GM11168 (cell line): Measurements from ENCODE around the gene ZNF746.
"Not testable (repeated sequence)": the region's sequence is repeated elsewhere in the genome, so short reads cannot be mapped to it uniquely, and the experiment has no call there.

Experiments
- in situ Hi-C: fragments of 300-500 bp; cut with MboI; formaldehyde crosslinking; loops from one replicate; pipeline ENCODE4 v1.12.0; 2022; ENCODE audit warnings: low sequenced_read_pairs; ENCODE audit not compliant: unreplicated experiment

ZNF746 gene

DNA sequence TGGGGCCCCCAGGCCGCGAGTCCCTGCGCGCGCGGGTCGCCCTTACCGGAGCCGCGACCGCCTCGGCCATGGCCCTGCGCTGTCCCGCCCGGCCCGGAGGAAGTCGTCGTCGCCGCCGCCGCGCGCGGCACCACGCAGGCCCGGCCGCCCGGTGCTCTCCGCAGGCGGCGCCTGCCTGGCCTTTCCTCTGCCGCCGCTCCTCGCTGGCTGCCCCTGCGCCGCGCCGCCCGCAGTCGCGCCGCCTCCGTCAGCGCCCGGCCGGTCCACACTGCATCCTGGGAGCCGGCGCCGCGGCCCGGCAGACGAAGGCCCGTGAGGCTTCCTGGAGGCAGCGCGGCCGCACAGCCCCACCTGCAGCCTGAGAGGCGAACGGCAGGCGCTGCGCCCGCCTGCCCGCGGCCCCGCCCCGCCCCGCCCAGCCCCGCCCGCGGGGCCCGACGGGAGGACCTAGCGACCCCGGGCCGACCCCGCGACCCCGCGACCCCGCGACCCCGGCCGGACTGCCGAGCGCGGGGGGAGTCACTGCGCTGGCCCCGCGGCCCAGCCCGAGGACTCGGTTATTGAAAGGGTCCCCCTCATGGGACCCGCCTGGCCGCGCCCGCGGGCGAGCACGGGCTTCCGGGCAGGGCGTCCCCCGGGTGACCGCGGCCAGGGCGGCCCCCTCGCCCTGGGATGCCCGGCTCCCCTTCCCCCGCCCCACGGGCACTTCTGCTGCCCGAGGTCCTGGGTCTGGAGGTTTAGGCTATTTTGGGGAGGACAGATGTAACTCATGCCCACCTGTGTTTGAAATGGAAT is at the start of gene ZNF746:
Gene ZNF746 (minus strand): TSS at position 343 of the 795 bp plus-strand sequence. CDS start 273 bp downstream, at position 70.
- in situ Hi-C loops: no loop called here

DNA sequence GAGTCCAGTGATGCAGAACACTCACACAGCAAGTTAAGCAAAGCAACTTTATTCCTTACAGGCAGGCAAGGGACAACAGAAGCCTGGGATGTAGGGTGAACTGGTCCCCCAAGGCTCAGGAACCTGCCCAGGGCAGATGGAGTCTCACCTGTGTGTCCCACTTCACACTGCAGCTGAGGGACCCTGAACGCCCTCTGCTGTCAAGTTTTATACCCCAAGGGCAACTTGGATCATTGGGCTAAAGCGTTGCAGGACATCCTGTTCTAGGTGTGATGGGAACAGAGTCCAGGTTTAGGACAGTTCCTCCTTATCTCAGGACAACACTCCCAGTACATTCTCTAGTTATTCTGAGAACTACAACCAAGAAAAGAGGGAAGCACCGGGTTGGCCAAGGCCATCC is 49.5 kb upstream of the ZNF746 start:
- in situ Hi-C loops: no loop called here

- in situ Hi-C loops: no loop called here
These were observed 48.7 kb upstream of the ZNF746 start for GRCh38 chr7:149546331-149546730.

DNA sequence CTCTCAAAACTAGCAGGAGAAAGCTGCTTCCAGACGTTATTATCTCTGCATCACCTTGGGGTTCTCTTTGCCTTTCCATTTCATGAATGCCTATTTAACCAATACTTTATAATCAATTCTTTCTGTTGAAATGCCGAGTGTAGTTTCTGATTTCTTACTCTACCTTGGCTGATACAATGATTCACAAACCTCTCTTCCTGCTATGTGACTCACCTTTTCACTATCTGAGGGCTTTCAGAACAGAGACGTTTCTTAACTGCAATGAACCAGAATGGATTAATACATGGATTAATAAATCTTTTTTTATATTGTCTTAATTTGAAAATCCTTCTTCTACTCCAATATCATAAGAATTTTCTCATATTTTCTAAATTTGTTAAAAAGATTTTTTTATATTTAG is 46.4 kb upstream of the ZNF746 start:
- in situ Hi-C loops: no loop called here

DNA sequence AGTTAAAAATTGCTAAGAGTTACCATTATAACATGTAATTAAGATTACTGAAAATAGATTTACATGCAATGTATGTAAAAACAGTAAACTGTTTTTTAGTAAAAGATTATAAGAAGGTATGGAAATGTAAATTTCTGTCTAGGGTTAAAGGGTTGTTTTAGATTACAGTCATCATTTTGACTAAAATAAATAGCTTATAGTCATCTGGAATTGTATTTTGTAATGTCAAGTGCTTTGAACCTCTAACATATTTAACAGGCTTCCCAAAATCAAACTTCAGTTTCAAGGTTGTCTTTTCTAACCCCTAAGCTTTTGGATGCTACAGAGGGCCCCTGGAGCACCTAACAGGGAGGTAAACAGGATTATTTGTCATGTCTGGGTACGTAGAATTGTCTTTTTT is 35.0 kb upstream of the ZNF746 start:
- in situ Hi-C loops: no loop called here

DNA sequence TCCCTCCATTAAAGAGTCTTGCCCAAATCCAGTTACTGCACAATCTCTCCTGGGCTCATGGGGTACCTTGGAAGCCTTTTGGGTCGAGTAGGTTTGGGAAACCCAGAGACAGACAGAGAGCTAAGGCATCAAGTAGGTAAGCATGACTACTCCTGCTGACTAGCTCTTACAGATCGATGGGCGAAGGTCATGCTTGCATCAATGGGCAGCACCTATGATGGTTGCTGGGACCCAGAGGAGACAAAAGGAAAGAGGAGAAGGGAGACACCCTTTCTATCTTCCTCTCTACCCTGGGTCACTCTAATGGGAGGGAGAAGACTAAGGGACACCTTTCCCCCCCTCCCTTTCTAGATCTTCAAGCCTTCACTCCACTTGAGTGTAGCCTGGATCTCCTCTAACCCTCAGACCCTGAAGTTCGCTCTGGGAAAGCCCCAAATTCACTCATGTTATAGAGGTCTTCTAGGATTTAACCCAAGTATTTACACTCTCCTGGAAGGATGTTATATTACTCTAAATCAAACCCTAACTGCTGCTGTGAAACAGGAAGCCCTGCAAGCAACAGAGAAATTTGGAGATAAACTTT is 31.6 kb upstream of the ZNF746 start:
- in situ Hi-C loops: no loop called here

DNA sequence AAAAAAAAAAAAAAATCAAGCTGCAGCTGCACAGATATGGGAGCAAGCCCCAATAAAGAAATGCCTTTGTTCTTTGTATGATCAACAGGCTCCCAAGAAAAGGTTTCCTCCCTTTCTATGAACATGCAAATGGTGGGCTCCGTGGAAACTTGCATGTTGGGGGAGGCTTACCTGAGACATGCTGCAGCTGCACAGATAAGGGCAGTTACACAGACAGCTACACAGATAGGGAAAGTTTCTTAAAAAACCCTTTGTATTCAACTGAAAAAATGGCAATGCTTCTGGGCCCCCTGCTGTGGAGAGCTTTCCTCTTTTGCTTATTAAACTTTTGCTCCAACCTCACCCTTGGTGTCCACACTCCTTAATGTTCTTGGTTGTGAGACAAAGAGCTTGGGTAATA is 29.8 kb upstream of the ZNF746 start:
- in situ Hi-C loops: no loop called here

- in situ Hi-C loops: no loop called here
These were observed 27.7 kb upstream of the ZNF746 start for GRCh38 chr7:149525280-149525679.

DNA sequence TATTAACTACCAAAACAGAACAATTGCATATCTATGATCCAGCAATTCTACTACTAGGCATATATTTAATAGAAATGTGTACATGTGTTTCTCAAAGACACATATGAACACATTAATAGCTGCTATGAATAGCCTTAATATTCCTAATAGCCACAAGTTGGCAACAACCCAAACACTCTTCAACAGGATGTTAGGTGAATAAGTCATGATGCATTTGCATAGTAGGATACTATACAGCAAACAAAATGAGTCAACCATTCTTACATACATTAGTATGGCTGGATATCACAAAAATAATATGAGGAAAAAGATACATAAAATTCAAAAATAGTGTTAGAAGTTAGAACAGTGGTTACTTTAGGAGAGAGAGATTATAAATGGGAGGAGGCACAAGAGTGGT is 26.8 kb upstream of the ZNF746 start:
- in situ Hi-C loops: no loop called here

GRCh38 chr7:149510248-149510647 is 12.6 kb upstream of the ZNF746 start:
- in situ Hi-C loops: no loop called here

DNA sequence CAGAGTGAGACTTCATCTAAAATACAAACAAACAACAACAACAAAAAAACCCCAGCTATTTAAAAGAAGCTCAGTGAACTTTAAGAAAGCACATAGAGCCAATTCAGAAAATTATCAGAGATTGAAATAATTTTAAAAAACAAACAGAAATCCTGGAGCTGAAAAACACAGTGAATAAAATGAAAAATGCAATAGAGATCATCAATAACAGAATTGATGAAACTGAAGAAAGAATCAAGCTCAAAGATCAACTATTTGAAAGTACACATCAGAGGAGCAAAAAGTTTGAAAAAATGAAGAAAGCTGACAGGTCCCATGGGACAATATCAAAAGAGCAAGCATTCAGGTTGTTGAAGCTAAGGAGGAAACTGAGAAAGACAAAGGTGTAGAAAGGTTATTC is 12.2 kb upstream of the ZNF746 start:
- in situ Hi-C loops: no loop called here

- in situ Hi-C loops: no loop called here
These were observed 7.9 kb upstream of the ZNF746 start for GRCh38 chr7:149505551-149505950.

DNA sequence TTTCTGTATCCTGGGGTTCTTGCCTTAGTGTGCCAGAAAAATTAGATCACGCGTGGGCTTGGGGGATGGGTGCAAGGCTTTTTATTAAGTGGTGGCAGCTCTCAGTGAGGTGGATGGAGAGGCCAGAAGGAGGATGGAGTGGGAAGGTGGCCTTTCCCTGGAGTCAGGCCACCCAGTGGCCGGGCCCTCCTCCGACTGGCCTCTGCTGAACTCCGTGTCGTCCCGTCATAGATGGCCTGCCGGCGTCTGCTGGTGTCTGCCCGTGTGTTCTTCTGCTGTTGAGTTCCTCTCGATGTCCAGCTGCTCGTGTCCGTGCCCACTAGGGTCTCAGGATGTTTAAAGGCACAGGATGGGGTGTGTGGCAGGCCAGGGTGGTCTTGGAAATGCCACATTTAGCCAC is 4.0 kb upstream of the ZNF746 start:
- in situ Hi-C loops: no loop called here

GRCh38 chr7:149500910-149501309 is 3.3 kb upstream of the ZNF746 start:
- in situ Hi-C loops: no loop called here

GRCh38 chr7:149500201-149500600 is 2.6 kb upstream of the ZNF746 start:
- in situ Hi-C loops: no loop called here

- in situ Hi-C loops: no loop called here
These were observed 1.2 kb upstream of the ZNF746 start for GRCh38 chr7:149498811-149499210.

DNA sequence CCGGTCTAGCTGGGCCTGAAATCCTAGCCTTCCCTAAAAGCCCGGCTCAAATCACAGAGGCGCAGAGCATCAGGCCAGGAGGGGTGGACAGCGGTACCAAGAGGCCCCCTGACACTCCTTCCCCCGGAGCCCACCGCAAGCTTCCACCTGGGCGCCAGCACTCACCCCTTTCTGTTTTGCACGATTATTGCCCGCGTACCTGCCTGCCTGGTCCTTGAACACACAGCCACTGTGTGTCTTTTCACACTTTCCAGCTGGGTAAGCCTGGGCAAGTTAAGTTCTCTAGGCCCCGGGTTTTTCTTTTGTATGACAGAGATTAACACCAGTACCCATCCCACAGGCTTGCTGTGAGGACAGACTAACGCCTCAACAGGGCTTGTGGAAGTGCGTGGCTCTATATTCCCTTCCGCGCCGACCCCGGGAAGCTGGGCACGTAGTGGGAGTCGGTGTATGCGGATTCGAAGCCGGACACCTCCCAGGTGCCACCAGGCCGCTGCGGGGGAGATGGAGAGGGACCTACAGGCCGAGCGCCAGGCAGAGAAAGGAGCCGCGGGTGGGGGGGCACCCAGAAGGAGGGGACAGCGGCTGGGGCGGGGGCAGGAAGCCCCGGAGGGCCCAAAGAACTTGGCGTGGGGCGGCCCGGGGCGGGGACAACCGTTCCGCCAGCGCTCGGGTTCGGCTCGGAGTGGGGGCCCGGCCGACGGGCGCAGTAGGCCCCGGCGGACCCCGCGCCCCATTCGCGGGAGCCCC is 792 bp downstream of the ZNF746 start:
- in situ Hi-C loops: no loop called here

DNA sequence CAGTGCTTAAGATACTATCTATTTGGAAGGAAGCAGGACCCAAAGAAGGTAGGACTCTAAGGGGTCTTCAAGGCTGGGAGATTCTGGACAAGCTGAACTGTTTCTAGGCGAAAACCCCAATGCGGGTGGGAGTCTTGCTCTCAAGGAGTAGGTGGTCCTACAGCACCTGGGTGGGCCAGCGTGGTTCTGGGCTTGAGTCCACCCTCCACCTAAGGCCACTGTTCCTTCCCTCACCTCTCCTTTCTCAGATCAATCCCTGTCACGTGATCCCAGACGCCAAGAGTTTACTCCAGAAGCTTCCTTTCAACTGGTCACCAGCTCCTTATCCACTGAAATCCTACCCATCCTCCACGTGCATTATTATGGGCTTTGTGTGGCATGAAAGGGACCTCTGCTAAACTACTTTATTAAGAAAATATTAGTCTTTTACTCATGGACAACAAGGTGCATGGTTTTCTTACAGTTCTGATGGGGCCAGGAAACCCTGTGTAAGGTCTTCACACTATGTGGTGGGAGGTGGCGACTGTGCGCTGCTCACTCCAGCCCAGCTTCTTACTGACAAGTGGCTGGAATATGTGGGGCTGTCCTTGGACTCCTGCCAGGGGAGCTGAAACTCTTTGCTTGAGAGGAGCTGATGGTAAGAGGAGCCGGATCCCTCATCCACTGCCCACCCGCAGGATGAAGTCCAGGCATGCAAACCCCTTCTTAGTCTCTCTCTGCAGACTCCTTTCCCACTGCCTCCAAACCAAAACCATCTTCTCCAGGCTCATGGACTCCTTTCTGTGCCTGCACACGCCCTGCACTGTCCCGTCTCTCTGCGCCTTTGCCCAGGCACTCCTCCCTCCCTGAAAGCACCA is 1.6 kb downstream of the ZNF746 start:
- in situ Hi-C loops: no loop called here

DNA sequence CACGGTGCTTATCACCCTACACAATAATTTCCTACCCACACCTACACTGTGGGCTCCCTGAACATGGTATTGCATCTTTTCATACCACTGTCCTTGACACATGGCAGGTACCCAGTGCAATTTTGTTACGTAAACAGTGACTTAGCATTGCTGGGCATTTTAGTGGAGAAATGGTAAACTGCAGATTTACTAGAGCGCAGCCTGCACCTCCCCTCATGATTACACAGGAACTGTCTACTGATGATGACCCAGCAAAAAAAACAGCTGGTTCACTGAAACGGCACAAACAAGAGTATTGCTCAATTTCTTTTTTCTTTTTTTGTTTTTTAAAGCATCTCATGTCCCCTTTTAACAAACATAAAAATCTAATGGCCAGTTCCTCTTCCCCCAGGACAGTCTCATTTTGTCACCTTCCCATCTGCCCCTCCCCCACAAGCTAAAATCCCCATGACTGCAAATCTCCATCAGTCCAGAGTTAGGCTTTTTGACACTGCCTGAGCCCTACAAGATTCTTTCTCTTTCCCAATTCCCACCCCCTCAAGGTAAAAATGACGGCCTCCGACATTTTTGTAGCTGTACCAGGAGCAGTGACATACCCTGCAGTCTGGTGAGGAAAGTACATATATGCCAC is 2.8 kb downstream of the ZNF746 start:
- in situ Hi-C loops: no loop called here

DNA sequence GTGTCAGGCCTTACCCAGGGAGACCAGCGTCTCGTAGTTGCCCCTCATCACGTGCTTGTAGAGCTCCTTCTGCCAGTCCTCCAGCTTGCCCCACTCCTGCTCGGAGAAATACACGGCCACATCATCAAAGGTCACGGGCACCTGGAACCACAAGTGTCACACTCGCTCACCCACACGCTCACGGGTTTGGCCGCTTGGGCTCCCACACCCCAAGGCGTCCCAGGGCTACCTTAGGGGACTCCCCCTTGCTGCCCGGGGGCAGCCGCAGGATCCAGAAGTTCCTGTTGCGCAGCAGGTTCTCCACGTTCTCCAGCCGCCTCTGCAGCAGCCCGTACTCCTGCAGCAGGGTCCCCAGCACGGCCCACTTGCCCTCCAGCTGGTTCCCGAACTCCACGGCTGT is 3.6 kb downstream of the ZNF746 start:
- in situ Hi-C loops: not testable (repeated sequence)
